Neuron (in vitro differentiated cells): ENCODE results near the gene KCNK2.

ENCODE experiments used
- H2AFZ ChIP-seq: one replicate; pipeline ENCODE4 v1.6.1; 2013; ENCODE audit warnings: low read depth, mild to moderate bottlenecking, inconsistent platforms, low read length, moderate library complexity
- H3K27me3 ChIP-seq: one replicate; pipeline ENCODE4 v1.6.1; 2013; ENCODE audit warnings: low read length; ENCODE audit not compliant: insufficient read depth
- H3K36me3 ChIP-seq: one replicate; pipeline ENCODE4 v1.6.1; 2013; ENCODE audit warnings: low read length; ENCODE audit not compliant: insufficient read depth
- H3K4me1 ChIP-seq: one replicate; pipeline ENCODE4 v1.6.1; 2013; ENCODE audit warnings: low read length; ENCODE audit not compliant: insufficient read depth
- H3K4me3 ChIP-seq: 2 replicates; pipeline ENCODE4 v1.5.1; 2013; ENCODE audit warnings: mild to moderate bottlenecking, low read length, moderate library complexity
- H3K9me3 ChIP-seq: one replicate; pipeline ENCODE4 v1.6.1; 2013; ENCODE audit warnings: low read length

The KCNK2 gene

GRCh38 chr1:215113776-215114153 is 31.2 kb downstream of the KCNK2 start:
- H3K4me1 ChIP-seq: peaks cover 2% of the 10 kb centered on the region
- H3K4me3 ChIP-seq: no peak overlapping the region
- no peaks in the 10 kb centered on the region for H3K27me3 ChIP-seq
- H2AFZ ChIP-seq: no peak overlapping the region
- no peaks in the 10 kb centered on the region for H3K36me3 ChIP-seq
- no peaks in the 10 kb centered on the region for H3K9me3 ChIP-seq

GRCh38 chr1:215114154-215114933 is 31.8 kb downstream of the KCNK2 start:
- Histone ChIP-seq H2AFZ (no peak overlapping the region), H3K27me3 (no peaks in the 10 kb centered on the region), H3K36me3 (no peaks in the 10 kb centered on the region), H3K9me3 (no peaks in the 10 kb centered on the region), H3K4me3 (no peak overlapping the region), H3K4me1 (peaks cover 7% of the 10 kb centered on the region)

GRCh38 chr1:215115760-215116159 is 33.2 kb downstream of the KCNK2 start:
- Histone ChIP-seq H3K27me3 (no peaks in the 10 kb centered on the region), H3K4me1 (peaks cover 7% of the 10 kb centered on the region)

GRCh38 chr1:215118081-215118480 is 35.5 kb downstream of the KCNK2 start:
- Histone ChIP-seq H2AFZ (no peak overlapping the region), H3K4me3 (no peak overlapping the region), H3K4me1 (peaks cover 7% of the 10 kb centered on the region)

More at GRCh38 chr1:215115760-215116159, 33.2 kb downstream of the KCNK2 start:
- Histone ChIP-seq H3K36me3 (no peaks in the 10 kb centered on the region), H3K9me3 (no peaks in the 10 kb centered on the region), H3K4me3 (no peak overlapping the region), H2AFZ (no peak overlapping the region)

GRCh38 chr1:215119056-215119455 is 36.5 kb downstream of the KCNK2 start:
- no peak overlapping the region for H3K4me3 ChIP-seq
- H2AFZ ChIP-seq: no peak overlapping the region
- H3K4me1 ChIP-seq: peaks cover 7% of the 10 kb centered on the region
- no peaks in the 10 kb centered on the region for H3K36me3 ChIP-seq
- H3K9me3 ChIP-seq: no peaks in the 10 kb centered on the region
- H3K27me3 ChIP-seq: no peaks in the 10 kb centered on the region

More at GRCh38 chr1:215118081-215118480, 35.5 kb downstream of the KCNK2 start:
- no peaks in the 10 kb centered on the region for H3K36me3 ChIP-seq
- H3K9me3 ChIP-seq: no peaks in the 10 kb centered on the region
- H3K27me3 ChIP-seq: no peaks in the 10 kb centered on the region

- no peaks in the 10 kb centered on the region for H3K9me3 ChIP-seq
- H2AFZ ChIP-seq: no peak overlapping the region
- H3K4me3 ChIP-seq: no peak overlapping the region
- peaks cover 7% of the 10 kb centered on the region for H3K4me1 ChIP-seq
- no peaks in the 10 kb centered on the region for H3K36me3 ChIP-seq
- H3K27me3 ChIP-seq: no peaks in the 10 kb centered on the region
Measured at GRCh38 chr1:215119719-215120365, 37.3 kb downstream of the KCNK2 start.

GRCh38 chr1:215128504-215128903 is 46.0 kb downstream of the KCNK2 start:
- Histone ChIP-seq H3K4me1 (peaks cover 7% of the 10 kb centered on the region), H3K4me3 (no peak overlapping the region), H3K36me3 (no peaks in the 10 kb centered on the region), H2AFZ (no peak overlapping the region), H3K9me3 (no peaks in the 10 kb centered on the region), H3K27me3 (no peaks in the 10 kb centered on the region)

GRCh38 chr1:215131291-215131690 is 48.8 kb downstream of the KCNK2 start:
- Histone ChIP-seq H3K9me3 (no peaks in the 10 kb centered on the region), H3K36me3 (no peaks in the 10 kb centered on the region), H3K4me3 (no peak overlapping the region), H3K27me3 (no peaks in the 10 kb centered on the region), H2AFZ (no peak overlapping the region), H3K4me1 (peaks cover 7% of the 10 kb centered on the region)

GRCh38 chr1:215132156-215132555 is 49.6 kb downstream of the KCNK2 start:
- Histone ChIP-seq H3K27me3 (no peaks in the 10 kb centered on the region), H3K9me3 (no peaks in the 10 kb centered on the region), H3K36me3 (no peaks in the 10 kb centered on the region)

GRCh38 chr1:215133532-215133931 is 51.0 kb downstream of the KCNK2 start:
- H3K9me3 ChIP-seq: no peaks in the 10 kb centered on the region
- H3K4me3 ChIP-seq: no peak overlapping the region

More at GRCh38 chr1:215132156-215132555, 49.6 kb downstream of the KCNK2 start:
- Histone ChIP-seq H3K4me1 (peaks cover 7% of the 10 kb centered on the region), H2AFZ (no peak overlapping the region), H3K4me3 (no peak overlapping the region)

GRCh38 chr1:215137985-215138384 is 55.4 kb downstream of the KCNK2 start:
- no peaks in the 10 kb centered on the region for H3K9me3 ChIP-seq
- H3K4me3 ChIP-seq: no peak overlapping the region
- no peaks in the 10 kb centered on the region for H3K4me1 ChIP-seq
- no peaks in the 10 kb centered on the region for H3K27me3 ChIP-seq
- no peaks in the 10 kb centered on the region for H3K36me3 ChIP-seq
- no peak overlapping the region for H2AFZ ChIP-seq

More at GRCh38 chr1:215133532-215133931, 51.0 kb downstream of the KCNK2 start:
- Histone ChIP-seq H3K36me3 (no peaks in the 10 kb centered on the region), H3K4me1 (peaks cover 7% of the 10 kb centered on the region), H3K27me3 (no peaks in the 10 kb centered on the region), H2AFZ (no peak overlapping the region)

GRCh38 chr1:215140135-215140534 is 57.6 kb downstream of the KCNK2 start:
- Histone ChIP-seq H3K36me3 (no peaks in the 10 kb centered on the region), H3K4me1 (no peaks in the 10 kb centered on the region), H3K4me3 (no peak overlapping the region), H3K9me3 (no peaks in the 10 kb centered on the region), H2AFZ (no peak overlapping the region), H3K27me3 (no peaks in the 10 kb centered on the region)

GRCh38 chr1:215141460-215141859 is 58.9 kb downstream of the KCNK2 start:
- Histone ChIP-seq H3K9me3 (no peaks in the 10 kb centered on the region), H2AFZ (no peak overlapping the region), H3K4me1 (no peaks in the 10 kb centered on the region), H3K27me3 (no peaks in the 10 kb centered on the region), H3K36me3 (no peaks in the 10 kb centered on the region), H3K4me3 (no peak overlapping the region)
